IMR-90 (cell line): ENCODE measurements around the gene HMGCR. TPM values are rescaled to one million over a fixed set of nuclear protein-coding genes. Genes with fewer than 3 reads are reported as not detected.

Experiments
- ATAC-seq: fragments of 200-7000 bp; cut with Tn5 transposase; 2 replicates; pipeline ENCODE4 v1.9.1; 2020; ENCODE audit warnings: low read depth, mild to moderate bottlenecking, moderate library complexity
- BruUV-seq: library from RNA; stranded (reverse); fragments of 400-500 nt; replicated peaks from 2 replicates; lab custom pipeline; 2021; lab: Mats Ljungman, UMichigan
- CTCF ChIA-PET: fragments of 300-600 bp; formaldehyde crosslinking; extraction: SDS; loops from one replicate; lab custom pipeline; 2021; ENCODE audit warnings: antibody characterized with exemption; lab: Yijun Ruan, JAX
- POLR2A ChIA-PET: fragments of 300-600 bp; sonication (Branson Sonifier 250); formaldehyde crosslinking; loops from one replicate; lab custom pipeline; 2022; ENCODE audit warnings: antibody characterized with exemption; ENCODE audit not compliant: unreplicated experiment; lab: Charles Lee
- DNase-seq: peaks from one replicate; pipeline ENCODE4 v3.0.0; 2013
- H2AFZ ChIP-seq: replicated peaks from 2 replicates; pipeline ENCODE3; 2013; ENCODE audit warnings: low read length, mild to moderate bottlenecking; ENCODE audit not compliant: poor library complexity
- H2AK5ac ChIP-seq: 2 replicates; pipeline ENCODE4 v1.6.1; 2013; ENCODE audit warnings: low read depth, low read length, inconsistent platforms
- H2AK9ac ChIP-seq: replicated peaks from 2 replicates; pipeline ENCODE3; 2013; ENCODE audit warnings: mild to moderate bottlenecking, low read depth, low read length, moderate library complexity; ENCODE audit not compliant: poor library complexity
- H2BK120ac ChIP-seq: 2 replicates; pipeline ENCODE4 v1.6.1; 2013; ENCODE audit warnings: low read depth, low read length, inconsistent platforms
- H2BK15ac ChIP-seq: 3 replicates; pipeline ENCODE4 v1.6.1; 2013; ENCODE audit warnings: low read depth, low read length, inconsistent platforms
- H2BK20ac ChIP-seq: 2 replicates; pipeline ENCODE4 v1.6.1; 2013; ENCODE audit warnings: low read depth, mild to moderate bottlenecking, inconsistent platforms, low read length, moderate library complexity
- H2BK5ac ChIP-seq: 2 replicates; pipeline ENCODE4 v1.6.1; 2013; ENCODE audit warnings: mild to moderate bottlenecking, low read depth, low read length, inconsistent platforms; ENCODE audit not compliant: poor library complexity, severe bottlenecking
- H3K14ac ChIP-seq: replicated peaks from 2 replicates; pipeline ENCODE4 v1.6.1; 2013; ENCODE audit warnings: low read depth, low read length, inconsistent platforms
- H3K18ac ChIP-seq: 2 replicates; pipeline ENCODE4 v1.6.1; 2013; ENCODE audit warnings: low read depth, low read length, control low read depth
- H3K23ac ChIP-seq: 2 replicates; pipeline ENCODE4 v1.6.1; 2013; ENCODE audit warnings: low read depth, low read length, inconsistent platforms
- H3K27ac ChIP-seq: 2 replicates; pipeline ENCODE4 v1.5.1; 2013; ENCODE audit warnings: mild to moderate bottlenecking, control low read depth, low read length; ENCODE audit not compliant: insufficient read depth
- H3K27me3 ChIP-seq: 2 replicates; pipeline ENCODE4 v1.6.1; 2013; ENCODE audit warnings: low read length; ENCODE audit not compliant: control insufficient read depth, insufficient read depth
- H3K36me3 ChIP-seq: 2 replicates; pipeline ENCODE4 v1.6.1; 2013; ENCODE audit warnings: low read length, mixed read lengths; ENCODE audit not compliant: control insufficient read depth, insufficient read depth
- H3K4ac ChIP-seq: 2 replicates; pipeline ENCODE4 v1.6.1; 2013; ENCODE audit warnings: low read depth, low read length, inconsistent platforms
- H3K4me1 ChIP-seq: 2 replicates; pipeline ENCODE4 v1.6.1; 2013; ENCODE audit warnings: low read length, mixed read lengths; ENCODE audit not compliant: control insufficient read depth, insufficient read depth
- H3K4me2 ChIP-seq: 2 replicates; pipeline ENCODE4 v1.6.1; 2013; ENCODE audit warnings: low read depth, mild to moderate bottlenecking, control low read depth, low read length, moderate library complexity
- H3K4me3 ChIP-seq: 2 replicates; pipeline ENCODE4 v1.5.1; 2013; ENCODE audit warnings: low read depth, mild to moderate bottlenecking, control low read depth, low read length, moderate library complexity; ENCODE audit not compliant: insufficient read depth
- H3K56ac ChIP-seq: 2 replicates; pipeline ENCODE4 v1.6.1; 2013; ENCODE audit warnings: low read length, inconsistent platforms; ENCODE audit not compliant: insufficient read depth; ENCODE audit errors: extremely low read depth
- H3K79me1 ChIP-seq, 2 experiments: 2 replicates each; pipeline ENCODE4 v1.6.1; 2013; ENCODE audit warnings: low read length in 2 of 2, inconsistent platforms in 1 of 2, low read depth in 1 of 2
- H3K9ac ChIP-seq: 2 replicates; pipeline ENCODE4 v1.6.1; 2013; ENCODE audit warnings: low read depth, low read length, control low read depth
- H3K9me1 ChIP-seq: 2 replicates; pipeline ENCODE4 v1.6.1; 2013; ENCODE audit warnings: low read length, inconsistent platforms; ENCODE audit not compliant: insufficient read depth
- H3K9me3 ChIP-seq: 2 replicates; pipeline ENCODE4 v1.6.1; 2013; ENCODE audit warnings: low read length; ENCODE audit not compliant: control insufficient read depth, insufficient read depth
- H4K20me1 ChIP-seq: 2 replicates; pipeline ENCODE4 v1.6.1; 2013; ENCODE audit warnings: low read length, inconsistent platforms; ENCODE audit not compliant: insufficient read depth
- H4K5ac ChIP-seq: 2 replicates; pipeline ENCODE4 v1.6.1; 2013; ENCODE audit warnings: mild to moderate bottlenecking, low read depth, low read length, control low read depth
- H4K8ac ChIP-seq, 2 experiments: 2 replicates each; pipeline ENCODE4 v1.6.1; 2013; ENCODE audit warnings: low read depth in 2 of 2, low read length in 2 of 2, control low read depth in 1 of 2, inconsistent platforms in 1 of 2
- H4K91ac ChIP-seq: 2 replicates; pipeline ENCODE4 v1.6.1; 2013; ENCODE audit warnings: low read depth, low read length, inconsistent platforms; ENCODE audit not compliant: insufficient read depth
- BHLHE40 ChIP-seq: fragments of 150-350 bp; IDR thresholded peaks from 2 replicates; pipeline ENCODE4 v1.6.1; 2016; ENCODE audit warnings: mild to moderate bottlenecking, low read depth, low read length
- CEBPB ChIP-seq: IDR thresholded peaks from 2 replicates; pipeline ENCODE4 v1.6.1; 2012; ENCODE audit warnings: low read depth, low read length, improper control_type of control experiment
- CHD1 ChIP-seq: IDR thresholded peaks from 2 replicates; pipeline ENCODE4 v1.6.1; 2012; ENCODE audit warnings: low read depth, low read length, improper control_type of control experiment
- CTCF ChIP-seq: conservative IDR thresholded peaks from 2 replicates; pipeline ENCODE4 v1.5.1; 2012; ENCODE audit warnings: mild to moderate bottlenecking, low read depth, low read length, improper control_type of control experiment
- ELK1 ChIP-seq: fragments of 150-350 bp; IDR thresholded peaks from 2 replicates; pipeline ENCODE4 v1.6.1; 2016; ENCODE audit warnings: low read depth, mild to moderate bottlenecking, low read length, moderate library complexity, borderline replicate concordance
- FOS ChIP-seq: fragments of 150-350 bp; IDR thresholded peaks from 2 replicates; pipeline ENCODE4 v1.6.1; 2016; ENCODE audit warnings: low read depth, low read length
- MAFK ChIP-seq: IDR thresholded peaks from 2 replicates; pipeline ENCODE4 v1.6.1; 2012; ENCODE audit warnings: low read depth, low read length, improper control_type of control experiment
- MAZ ChIP-seq: IDR thresholded peaks from 2 replicates; pipeline ENCODE4 v1.6.1; 2012; ENCODE audit warnings: low read depth, mild to moderate bottlenecking, low read length, improper control_type of control experiment, moderate library complexity, borderline replicate concordance
- MXI1 ChIP-seq: IDR thresholded peaks from 2 replicates; pipeline ENCODE4 v1.6.1; 2012; ENCODE audit warnings: low read depth, mild to moderate bottlenecking, low read length, moderate library complexity, borderline replicate concordance
- NFE2L2 ChIP-seq: fragments of 150-350 bp; IDR thresholded peaks from 2 replicates; pipeline ENCODE4 v1.6.1; 2016; ENCODE audit warnings: low read depth, mild to moderate bottlenecking, low read length
- POLR2A ChIP-seq: IDR thresholded peaks from 2 replicates; pipeline ENCODE4 v1.6.1; 2012; ENCODE audit warnings: mild to moderate bottlenecking, low read depth, low read length
- RAD21 ChIP-seq: IDR thresholded peaks from 2 replicates; pipeline ENCODE4 v1.6.1; 2012; ENCODE audit warnings: low read length, improper control_type of control experiment
- RCOR1 ChIP-seq: IDR thresholded peaks from 2 replicates; pipeline ENCODE4 v1.6.1; 2012; ENCODE audit warnings: mild to moderate bottlenecking, low read length, improper control_type of control experiment; ENCODE audit not compliant: insufficient replicate concordance
- RFX5 ChIP-seq: IDR thresholded peaks from 2 replicates; pipeline ENCODE4 v1.8.0; 2012; ENCODE audit warnings: low read depth, mild to moderate bottlenecking, low read length, moderate library complexity
- SMC3 ChIP-seq: fragments of 150-350 bp; IDR thresholded peaks from 2 replicates; pipeline ENCODE4 v1.6.1; 2016; ENCODE audit warnings: low read depth, mild to moderate bottlenecking, antibody characterized with exemption, low read length, moderate library complexity
- USF2 ChIP-seq: fragments of 150-350 bp; IDR thresholded peaks from 2 replicates; pipeline ENCODE4 v1.6.1; 2017; ENCODE audit warnings: mild to moderate bottlenecking, antibody characterized with exemption, low read length, low read depth
- WGBS, 2 experiments: methylation state at CpG; one replicate each; pipeline versions ENCODE4 v1.1.5 to v1.1.7; 2013; ENCODE audit warnings: missing lambda C conversion rate in 2 of 2; ENCODE audit not compliant: insufficient read length in 1 of 2; ENCODE audit errors: extremely low coverage in 2 of 2; 5-methylcytosine and 5-hydroxymethylcytosine counted together
- dilution Hi-C: fragments of 300-500 bp; cut with HindIII; formaldehyde crosslinking; loops from one replicate; pipeline ENCODE4 v1.14.3; 2018; ENCODE audit warnings: low sequenced_read_pairs; ENCODE audit not compliant: unreplicated experiment
- in situ Hi-C: fragments of 300-500 bp; cut with MboI; formaldehyde crosslinking; loops from 3 replicates; pipeline ENCODE4 v1.14.3; 2019; ENCODE audit warnings: low sequenced_read_pairs, inconsistent platforms, mixed read lengths
- intact Hi-C: fragments of 100-400 bp; cut with micrococcal nuclease; formaldehyde crosslinking; loops from 2 replicates; pipeline ENCODE4 v1.10.0; 2022
- polyA plus RNA-seq, 3 experiments: library from polyadenylated mRNA; depleted of rRNA; stranded (reverse); fragments of >200 nt; gene quantifications; 2 replicates each; pipeline ENCODE4 v1.2.3, GENCODE V29; 2012; ENCODE audit warnings: low replicate concordance in 1 of 3
- total RNA-seq: library from RNA; depleted of rRNA; stranded (reverse); fragments of >200 nt; gene quantifications from 2 replicates; pipeline ENCODE4 v1.2.3, GENCODE V29; 2012

The HMGCR gene
- total and polyA plus RNA-seq, 2 of the 4 experiments (the other 2 are of a cell fraction) = 23.3 to 48.6 TPM

- peak; percentile 35 for DNase-seq
- no peak overlapping the region for H3K23ac ChIP-seq
Measured at GRCh38 chr5:75355236-75355635, 18.2 kb downstream of the HMGCR start.

More at GRCh38 chr5:75355236-75355635, 18.2 kb downstream of the HMGCR start:
- Histone ChIP-seq H2AFZ (no peak overlapping the region), H2BK20ac (no peak overlapping the region), H3K9ac (no peak overlapping the region), H3K4me2 (no peak overlapping the region), H3K27ac (no peak overlapping the region), H2AK9ac (no peak overlapping the region), H3K79me1 (no peaks in the 10 kb centered on the region), H2BK5ac (no peak overlapping the region), H4K5ac (no peak overlapping the region), H3K9me1 (no peaks in the 10 kb centered on the region), H2BK15ac (no peak overlapping the region), H3K14ac (no peak overlapping the region), H3K36me3 (peaks cover 30% of the 10 kb centered on the region), H4K20me1 (no peaks in the 10 kb centered on the region), H3K4ac (no peak overlapping the region), H2BK120ac (no peak overlapping the region), H3K9me3 (no peaks in the 10 kb centered on the region), H2AK5ac (no peak overlapping the region), H3K18ac (no peak overlapping the region), H3K4me1 (no peaks in the 10 kb centered on the region), H3K56ac (no peak overlapping the region), H4K91ac (no peak overlapping the region), H3K4me3 (no peak overlapping the region), H3K27me3 (no peaks in the 10 kb centered on the region), H4K8ac (no peak overlapping the region)
- 89% methylated on average over 4 of the region's 6 CpGs; no CpG with 5 or more reads in 1 of the 2 experiments for WGBS, 2 experiments
- no peak for ATAC-seq
- ChIA-PET POLR2A (interaction anchor here (0.6 kb wide), 1 partner anchor 1397 kb away, joined by 3 read pairs; no protein-coding TSS in a partner anchor), CTCF (no interaction called here)
- in situ Hi-C loops = loop anchor here (25.0 kb wide), 1 partner anchor 593 kb away; the partner anchor contains the start of genes GFM2 and NSA2
- intact Hi-C loops = no loop called here
- no peak for TF ChIP-seq CHD1
- TF ChIP-seq ELK1 = no peak
- TF ChIP-seq NFE2L2 = no peak
- no peak for TF ChIP-seq CEBPB
- no peak for TF ChIP-seq MAFK
- TF ChIP-seq SMC3 = no peak
- TF ChIP-seq USF2 = no peak
- no peak for TF ChIP-seq FOS
- TF ChIP-seq RCOR1 = no peak
- no peak for TF ChIP-seq BHLHE40
- TF ChIP-seq CTCF = no peak
- TF ChIP-seq RFX5 = no peak
- TF ChIP-seq MAZ = no peak
- no peak for TF ChIP-seq POLR2A
- TF ChIP-seq MXI1 = no peak
- TF ChIP-seq RAD21 = no peak
- no TSS peak for BruUV-seq
- dilution Hi-C loops = no loop called here
